SK-N-SH treated with all-trans-retinoic acid at 6 μM for 48 hours (cell line): Measurements from ENCODE around the gene NTM.
A peak's percentile ranks its signal among the peaks of the same experiment; 100 is the strongest.

Source experiments
- ATAC-seq: fragments of 200-7000 bp; cut with Tn5 transposase; 3 replicates; pipeline ENCODE4 v1.9.1; 2020; ENCODE audit warnings: mild to moderate bottlenecking, moderate library complexity
- ARNTL ChIP-seq: fragments of 450-650 bp; formaldehyde crosslinking; IDR thresholded peaks from 2 replicates; pipeline ENCODE4 v1.5.0; 2020; ENCODE audit warnings: low read depth, mild to moderate bottlenecking, moderate library complexity, borderline replicate concordance
- BACH2 ChIP-seq: fragments of 250-450 bp; sonication (Bioruptor Pico); IDR thresholded peaks from 2 replicates; pipeline ENCODE4 v1.9.0; 2021; ENCODE audit warnings: mild to moderate bottlenecking, borderline replicate concordance
- CSDC2 ChIP-seq: fragments of 250-450 bp; sonication (Bioruptor Pico); IDR thresholded peaks from 2 replicates; pipeline ENCODE4 v1.5.0; 2020; ENCODE audit warnings: mild to moderate bottlenecking, moderate library complexity
- CSRNP3 ChIP-seq: fragments of 250-450 bp; sonication (Bioruptor Pico); IDR thresholded peaks from 2 replicates; pipeline ENCODE4 v1.5.1; 2021; ENCODE audit warnings: mild to moderate bottlenecking, moderate library complexity
- ESRRG ChIP-seq: fragments of 250-450 bp; sonication (Bioruptor Pico); IDR thresholded peaks from 2 replicates; pipeline ENCODE4 v1.6.1; 2021; ENCODE audit warnings: mild to moderate bottlenecking
- ISL1 ChIP-seq: fragments of 250-450 bp; sonication (Bioruptor Pico); IDR thresholded peaks from 2 replicates; pipeline ENCODE4 v2.1.2; 2022; ENCODE audit warnings: mild to moderate bottlenecking, moderate library complexity
- OSR1 ChIP-seq: fragments of 250-450 bp; sonication (Bioruptor Pico); IDR thresholded peaks from 2 replicates; pipeline ENCODE4 v1.8.0; 2022; ENCODE audit warnings: moderate library complexity, mild to moderate bottlenecking, inconsistent platforms
- PATZ1 ChIP-seq: fragments of 250-450 bp; sonication (Bioruptor Pico); IDR thresholded peaks from 2 replicates; pipeline ENCODE4 v1.8.0; 2020; ENCODE audit warnings: mild to moderate bottlenecking, moderate library complexity, borderline replicate concordance
- PPARA ChIP-seq: fragments of 250-450 bp; sonication (Bioruptor Pico); IDR thresholded peaks from 2 replicates; pipeline ENCODE4 v1.5.0; 2020; ENCODE audit warnings: mild to moderate bottlenecking, borderline replicate concordance
- RARB ChIP-seq: fragments of 250-450 bp; sonication (Bioruptor Pico); IDR thresholded peaks from 2 replicates; pipeline ENCODE4 v1.8.0; 2021; ENCODE audit warnings: mild to moderate bottlenecking, moderate library complexity
- SNAI2 ChIP-seq: fragments of 250-450 bp; sonication (Bioruptor Pico); IDR thresholded peaks from 2 replicates; pipeline ENCODE4 v1.5.0; 2020; ENCODE audit warnings: mild to moderate bottlenecking, moderate library complexity
- TCF4 ChIP-seq: fragments of 250-450 bp; sonication (Bioruptor Pico); IDR thresholded peaks from 2 replicates; pipeline ENCODE4 v1.8.0; 2021; ENCODE audit warnings: mild to moderate bottlenecking, moderate library complexity, borderline replicate concordance
- TOX ChIP-seq: fragments of 250-450 bp; sonication (Bioruptor Pico); IDR thresholded peaks from 2 replicates; pipeline ENCODE4 v1.8.0; 2021; ENCODE audit warnings: mild to moderate bottlenecking, moderate library complexity, borderline replicate concordance
- ZC3H10 ChIP-seq: fragments of 250-450 bp; sonication (Bioruptor Pico); IDR thresholded peaks from 2 replicates; pipeline ENCODE4 v1.5.1; 2021; ENCODE audit warnings: mild to moderate bottlenecking, moderate library complexity
- ZFP3 ChIP-seq: fragments of 250-450 bp; sonication (Bioruptor Pico); IDR thresholded peaks from 2 replicates; pipeline ENCODE4 v1.5.0; 2020; ENCODE audit warnings: mild to moderate bottlenecking, moderate library complexity
- ZFP30 ChIP-seq: fragments of 450-650 bp; formaldehyde crosslinking; IDR thresholded peaks from 2 replicates; pipeline ENCODE4 v1.5.0; 2022; ENCODE audit warnings: mild to moderate bottlenecking, moderate library complexity
- ZNF565 ChIP-seq: fragments of 450-650 bp; formaldehyde crosslinking; conservative IDR thresholded peaks from 2 replicates; pipeline ENCODE4 v1.5.0; 2020; ENCODE audit warnings: low read depth, mild to moderate bottlenecking, moderate library complexity
- ZNF70 ChIP-seq: fragments of 450-650 bp; formaldehyde crosslinking; IDR thresholded peaks from 2 replicates; pipeline ENCODE4 v1.5.0; 2020; ENCODE audit warnings: mild to moderate bottlenecking, moderate library complexity
- ZNF8 ChIP-seq: fragments of 450-650 bp; formaldehyde crosslinking; IDR thresholded peaks from 2 replicates; pipeline ENCODE4 v1.5.0; 2020; ENCODE audit warnings: mild to moderate bottlenecking, moderate library complexity
- TF ChIP-seq, protein P1 (sequence below): fragments of 250-450 bp; sonication (Bioruptor Pico); IDR thresholded peaks from 2 replicates; pipeline ENCODE4 v1.5.0; 2020; ENCODE audit warnings: mild to moderate bottlenecking, moderate library complexity

NTM gene

GRCh38 chr11:131750692-131751091, 380.3 kb downstream of the NTM start:
- TF ChIP-seq TCF4 (CRISPR knock-in tag) (no peak), ZFP30 (CRISPR knock-in tag) (no peak), CSRNP3 (CRISPR knock-in tag) (no peak), ZNF70 (CRISPR knock-in tag) (no peak), ESRRG (CRISPR knock-in tag) (no peak), ZC3H10 (CRISPR knock-in tag) (no peak), ZFP3 (CRISPR knock-in tag) (no peak), TOX (CRISPR knock-in tag) (no peak), ISL1 (no peak), ZNF8 (no peak), ZNF565 (CRISPR knock-in tag) (no peak), RARB (CRISPR knock-in tag) (no peak), PATZ1 (CRISPR knock-in tag) (no peak)
- no peak for ATAC-seq

- no peak for ATAC-seq
- TF ChIP-seq ZC3H10 (CRISPR knock-in tag) (no peak), PPARA (CRISPR knock-in tag) (no peak), PATZ1 (CRISPR knock-in tag) (no peak), CSRNP3 (CRISPR knock-in tag) (no peak), TCF4 (CRISPR knock-in tag) (no peak), ZNF565 (CRISPR knock-in tag) (no peak), ARNTL (no peak), ISL1 (no peak), ZFP30 (CRISPR knock-in tag) (no peak), OSR1 (no peak), ZFP3 (CRISPR knock-in tag) (no peak), ZNF70 (CRISPR knock-in tag) (no peak), CSDC2 (CRISPR knock-in tag) (no peak), BACH2 (CRISPR knock-in tag) (no peak), TOX (CRISPR knock-in tag) (no peak), RARB (CRISPR knock-in tag) (no peak), SNAI2 (CRISPR knock-in tag) (no peak)
- TF ChIP-seq, protein P1, sequence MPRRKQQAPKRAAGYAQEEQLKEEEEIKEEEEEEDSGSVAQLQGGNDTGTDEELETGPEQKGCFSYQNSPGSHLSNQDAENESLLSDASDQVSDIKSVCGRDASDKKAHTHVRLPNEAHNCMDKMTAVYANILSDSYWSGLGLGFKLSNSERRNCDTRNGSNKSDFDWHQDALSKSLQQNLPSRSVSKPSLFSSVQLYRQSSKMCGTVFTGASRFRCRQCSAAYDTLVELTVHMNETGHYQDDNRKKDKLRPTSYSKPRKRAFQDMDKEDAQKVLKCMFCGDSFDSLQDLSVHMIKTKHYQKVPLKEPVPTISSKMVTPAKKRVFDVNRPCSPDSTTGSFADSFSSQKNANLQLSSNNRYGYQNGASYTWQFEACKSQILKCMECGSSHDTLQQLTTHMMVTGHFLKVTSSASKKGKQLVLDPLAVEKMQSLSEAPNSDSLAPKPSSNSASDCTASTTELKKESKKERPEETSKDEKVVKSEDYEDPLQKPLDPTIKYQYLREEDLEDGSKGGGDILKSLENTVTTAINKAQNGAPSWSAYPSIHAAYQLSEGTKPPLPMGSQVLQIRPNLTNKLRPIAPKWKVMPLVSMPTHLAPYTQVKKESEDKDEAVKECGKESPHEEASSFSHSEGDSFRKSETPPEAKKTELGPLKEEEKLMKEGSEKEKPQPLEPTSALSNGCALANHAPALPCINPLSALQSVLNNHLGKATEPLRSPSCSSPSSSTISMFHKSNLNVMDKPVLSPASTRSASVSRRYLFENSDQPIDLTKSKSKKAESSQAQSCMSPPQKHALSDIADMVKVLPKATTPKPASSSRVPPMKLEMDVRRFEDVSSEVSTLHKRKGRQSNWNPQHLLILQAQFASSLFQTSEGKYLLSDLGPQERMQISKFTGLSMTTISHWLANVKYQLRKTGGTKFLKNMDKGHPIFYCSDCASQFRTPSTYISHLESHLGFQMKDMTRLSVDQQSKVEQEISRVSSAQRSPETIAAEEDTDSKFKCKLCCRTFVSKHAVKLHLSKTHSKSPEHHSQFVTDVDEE (CRISPR knock-in tag), result no peak
These were observed 384.3 kb downstream of the NTM start for GRCh38 chr11:131754671-131755070.

GRCh38 chr11:131756479-131757110, 386.2 kb downstream of the NTM start:
- no peak for TF ChIP-seq TOX (CRISPR knock-in tag)
- ATAC-seq, result peak; percentile 74
